Measurements from ENCODE around the gene SEC23IP.

The SEC23IP gene

GRCh38 chr10:119942973-119943372 is 50.4 kb downstream of the SEC23IP start:
- DNase-seq: no peak

DNA sequence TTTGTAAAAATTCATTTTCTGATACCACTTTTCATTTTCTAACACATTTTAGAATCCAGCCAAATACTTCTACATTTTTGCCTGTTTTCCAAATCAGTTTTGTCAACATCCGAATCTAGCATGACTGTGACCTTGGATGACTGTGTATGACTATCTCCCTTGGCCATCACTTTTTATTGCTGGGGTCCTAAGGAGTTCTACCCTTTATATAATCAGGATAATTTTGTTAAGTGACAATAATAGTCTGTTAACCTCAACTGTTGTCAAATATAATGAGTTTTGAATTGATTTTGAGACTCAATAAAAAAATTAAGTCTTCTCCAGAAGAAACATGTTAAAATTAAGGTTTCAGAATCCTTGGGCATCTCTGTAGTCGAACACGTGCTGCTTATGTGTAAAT is 53.3 kb downstream of the SEC23IP start:
- DNase-seq: no peak

- DNase-seq: no peak
Observed at GRCh38 chr10:119947300-119947699, 54.8 kb downstream of the SEC23IP start.

DNA sequence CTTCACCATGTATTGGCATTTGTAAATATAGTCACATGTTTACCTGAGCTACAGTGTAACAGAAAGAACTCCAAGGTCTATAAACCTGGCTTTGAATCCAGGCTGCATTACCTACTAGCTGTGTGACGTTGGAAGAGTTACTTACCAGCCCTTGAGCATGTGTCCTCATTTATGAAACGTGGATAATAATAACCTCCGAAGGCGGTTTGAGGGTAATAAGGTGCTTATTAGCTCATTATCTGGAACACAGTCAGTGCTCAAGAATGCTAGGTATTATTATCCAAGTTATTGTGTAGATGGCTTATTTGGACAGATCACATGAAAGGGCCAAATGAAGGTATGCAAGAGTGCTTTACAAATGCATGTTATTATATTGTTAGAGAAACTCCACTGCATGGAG is 64.9 kb downstream of the SEC23IP start:
- DNase-seq: no peak

GRCh38 chr10:119962837-119963236 is 70.3 kb downstream of the SEC23IP start:
- no peak for DNase-seq

DNA sequence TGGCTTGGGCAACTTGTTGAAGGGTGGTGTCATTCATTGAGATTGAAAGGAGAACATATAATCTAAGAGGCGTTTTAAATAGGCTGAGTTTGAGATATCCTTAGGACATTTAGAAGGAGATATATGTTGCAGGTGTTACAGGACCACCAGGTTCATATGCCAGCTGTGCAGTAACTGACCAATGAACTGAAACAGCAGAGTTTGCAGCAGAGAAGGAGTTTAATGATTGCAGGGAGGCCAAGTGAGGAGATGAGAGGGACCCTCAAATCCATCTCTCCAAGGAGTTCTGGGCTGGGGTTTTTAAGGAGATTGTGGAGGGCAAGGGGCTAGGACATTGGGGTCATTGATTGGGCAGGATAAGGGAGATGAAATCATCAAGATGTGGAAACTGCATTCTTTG is 74.5 kb downstream of the SEC23IP start:
- DNase-seq: no peak

DNA sequence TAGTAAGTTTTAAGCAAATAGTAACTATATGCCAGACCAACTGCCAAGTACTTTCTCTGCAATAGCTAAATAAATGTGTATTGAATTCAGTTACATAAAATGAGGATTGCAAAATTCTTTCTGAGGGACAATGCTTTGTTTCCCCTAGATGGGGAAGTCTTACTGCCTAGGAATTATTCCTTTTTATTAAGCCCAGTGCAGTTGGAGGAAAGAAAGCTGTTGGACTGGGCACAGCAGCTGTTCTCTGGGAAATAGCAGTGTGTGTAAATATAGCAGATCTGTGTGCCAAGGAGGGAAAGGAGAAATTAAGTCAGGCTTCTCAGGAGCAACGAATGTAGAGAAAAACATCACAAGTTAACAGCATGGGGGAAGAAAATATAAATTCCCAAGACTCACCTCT is 77.1 kb downstream of the SEC23IP start:
- no peak for DNase-seq

DNA sequence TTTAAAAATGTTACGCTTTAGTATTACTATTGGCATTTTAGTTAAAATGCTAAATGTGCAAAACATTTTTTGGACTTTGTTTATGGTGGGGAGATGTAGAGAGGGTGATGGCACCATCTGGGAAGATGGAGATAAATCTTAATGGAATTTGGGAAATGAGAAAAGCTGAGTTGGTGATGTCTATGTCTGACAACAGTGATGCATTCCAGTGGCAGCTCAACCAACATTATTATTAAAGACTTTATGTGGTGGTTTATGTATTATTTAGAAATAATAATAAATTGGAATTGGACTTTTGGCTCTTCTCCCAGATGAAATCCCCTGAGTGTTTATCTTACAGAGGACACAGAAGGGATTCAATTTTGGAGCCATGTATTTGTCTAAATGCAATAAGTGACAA is 77.6 kb downstream of the SEC23IP start:
- no peak for DNase-seq

DNA sequence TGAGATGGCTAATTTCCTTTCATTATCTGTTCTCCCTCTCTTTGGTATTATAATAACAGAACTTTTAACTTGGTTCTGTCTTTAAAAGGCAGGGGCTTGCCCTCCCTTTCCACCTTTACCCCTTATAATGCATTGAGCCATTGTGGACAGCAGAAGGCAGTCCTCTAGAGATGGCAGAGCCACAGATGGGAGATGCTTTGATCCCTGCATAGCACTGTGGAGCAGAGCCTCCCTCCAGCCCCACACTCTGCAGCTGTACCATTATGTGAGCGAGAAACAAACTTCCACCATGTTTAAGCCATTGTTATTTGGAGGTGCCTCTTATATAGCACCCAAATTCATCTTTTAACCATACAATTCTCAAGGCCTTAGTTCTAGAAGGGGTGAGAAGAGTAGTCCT is 78.4 kb downstream of the SEC23IP start:
- no peak for DNase-seq

DNA sequence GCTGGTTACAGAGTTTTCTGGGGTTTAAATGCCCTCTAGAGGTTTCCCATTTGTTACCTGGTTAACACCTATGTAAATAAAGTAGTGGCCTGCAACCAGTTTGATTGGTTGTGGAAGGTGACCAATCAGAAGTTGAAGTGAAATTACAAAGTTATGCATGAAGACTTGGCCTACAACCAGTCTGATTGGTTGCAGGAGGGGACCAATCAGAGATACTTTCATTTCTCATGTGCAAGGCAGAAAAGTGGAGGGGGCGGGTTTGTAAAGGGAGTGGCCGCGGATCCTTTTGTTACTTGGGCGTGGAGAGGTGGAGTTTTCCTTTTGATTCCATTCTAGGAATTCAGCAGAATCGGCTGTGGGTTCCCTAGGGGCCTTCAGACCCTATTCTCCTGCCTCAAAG is 80.8 kb downstream of the SEC23IP start:
- no peak for DNase-seq

DNA sequence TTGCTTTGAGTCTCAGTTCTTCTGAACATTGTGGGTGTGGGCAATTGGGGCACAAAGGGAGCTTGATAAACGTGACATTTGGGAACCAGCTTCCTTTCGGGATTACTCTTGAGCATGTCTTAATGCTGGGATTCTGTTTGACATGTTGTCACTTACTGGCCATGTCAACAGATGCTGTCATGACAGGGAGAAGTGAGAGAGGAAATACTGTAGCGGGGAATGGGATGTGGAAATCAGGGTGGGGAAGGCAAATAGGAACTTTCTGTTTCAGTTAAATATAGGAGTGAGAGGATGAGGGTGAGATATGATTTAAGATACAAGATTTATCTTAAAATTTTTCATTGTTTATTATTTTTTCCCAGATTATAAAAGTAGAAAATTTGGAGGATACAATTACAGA is 83.9 kb downstream of the SEC23IP start:
- DNase-seq: no peak

GRCh38 chr10:119980956-119981750 is 88.6 kb downstream of the SEC23IP start:
- DNase-seq: no peak

GRCh38 chr10:119981826-119982225 is 89.3 kb downstream of the SEC23IP start:
- no peak for DNase-seq

GRCh38 chr10:119988333-119988732 is 95.8 kb downstream of the SEC23IP start:
- no peak for DNase-seq

GRCh38 chr10:119989966-119990365 is 97.4 kb downstream of the SEC23IP start:
- DNase-seq: no peak

GRCh38 chr10:119991066-119991465 is 98.5 kb downstream of the SEC23IP start:
- DNase-seq: no peak

DNA sequence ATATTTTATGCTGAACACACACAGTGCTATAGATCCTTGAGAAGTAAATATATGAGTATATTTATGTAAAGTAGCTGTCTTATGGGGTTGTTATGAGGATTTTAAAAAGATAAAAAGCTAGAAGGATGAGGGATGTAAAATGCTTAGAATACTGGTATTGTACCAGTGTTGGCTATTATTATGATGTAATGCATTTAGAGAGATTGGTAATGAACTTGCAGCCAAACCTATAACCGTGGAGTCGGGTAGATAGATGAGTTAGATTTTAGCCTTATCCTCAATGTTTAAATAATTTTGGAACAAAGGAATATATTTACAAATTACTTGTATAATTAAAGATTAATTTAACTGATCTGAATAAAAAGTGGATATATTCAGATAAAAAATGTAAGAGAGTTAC is 99.3 kb downstream of the SEC23IP start:
- no peak for DNase-seq

Measured in stimulated activated CD4-positive, alpha-beta T cell treated with anti-CD3 and anti-CD28 coated beads, Interleukin-2, amount 100 ng/mL, for 48 hours (primary cell).